AG04450 (cell line): ENCODE measurements around the gene LSAMP. TPM values are rescaled to one million over a fixed set of nuclear protein-coding genes. Genes with fewer than 3 reads are reported as not detected.

Experiments
- CTCF ChIA-PET: fragments of 300-600, 350-600 bp; formaldehyde crosslinking; extraction: SDS; loops from one replicate; lab custom pipeline; 2022; ENCODE audit warnings: antibody characterized with exemption, inconsistent platforms; lab: Charles Lee
- POLR2A ChIA-PET: fragments of 350-600 bp; formaldehyde crosslinking; extraction: SDS; loops from one replicate; lab custom pipeline; 2021; ENCODE audit warnings: antibody characterized with exemption, inconsistent platforms; lab: Yijun Ruan, JAX
- DNase-seq: peaks from one replicate; pipeline ENCODE4 v3.0.0-alpha.2; 2011; ENCODE audit warnings: low read depth, low spot score
- H3K27ac ChIP-seq: one replicate; pipeline ENCODE4 v1.5.1; 2012; ENCODE audit warnings: low read depth, low read length, control low read depth
- H3K27me3 ChIP-seq: one replicate; pipeline ENCODE4 v1.6.0; 2012; ENCODE audit warnings: low read length; ENCODE audit not compliant: control insufficient read depth, insufficient read depth
- H3K4me3 ChIP-seq: 2 replicates; pipeline ENCODE4 v1.5.1; 2011; ENCODE audit warnings: mild to moderate bottlenecking, low read depth, low read length, control low read depth
- H3K9me3 ChIP-seq: 2 replicates; pipeline ENCODE4 v1.5.1; 2012; ENCODE audit warnings: low read length; ENCODE audit not compliant: control insufficient read depth, insufficient read depth
- CTCF ChIP-seq: IDR thresholded peaks from 2 replicates; pipeline ENCODE4 v1.5.1; 2011; ENCODE audit warnings: low read depth, low read length, control low read depth, inconsistent platforms
- polyA plus RNA-seq: library from polyadenylated mRNA; depleted of rRNA; stranded (reverse); fragments of >200 nt; gene quantifications from 2 replicates; pipeline ENCODE4 v1.2.3, GENCODE V29; 2011

LSAMP gene
- polyA plus RNA-seq, 1 experiment: 25.1 TPM

DNA sequence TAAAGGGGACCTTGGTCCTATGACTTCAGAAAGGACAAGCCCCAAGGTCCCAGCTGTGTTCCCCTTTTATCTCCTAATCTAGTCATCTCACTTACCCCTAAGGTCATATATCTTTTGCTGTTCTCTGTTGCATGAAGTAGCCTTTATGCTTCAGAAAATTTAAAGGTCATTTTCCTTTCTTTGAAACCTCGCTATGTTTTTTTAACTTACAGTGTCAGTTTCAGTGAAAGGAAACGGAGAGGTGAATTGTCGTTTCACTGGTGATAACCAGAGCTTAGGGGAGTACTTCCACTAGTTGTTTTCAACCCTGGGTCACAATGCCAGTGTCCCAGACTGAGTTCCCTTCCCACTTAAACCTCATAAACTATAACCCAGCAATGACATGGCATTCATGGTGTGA lies 464.6 kb downstream of the LSAMP start:
- no peak for TF ChIP-seq CTCF
- Histone ChIP-seq H3K9me3 (no peaks in the 10 kb centered on the region), H3K4me3 (no peak overlapping the region), H3K27me3 (no peaks in the 10 kb centered on the region), H3K27ac (no peak overlapping the region)
- no peak for DNase-seq
- POLR2A ChIA-PET: no interaction called here
- CTCF ChIA-PET: no interaction called here

DNA sequence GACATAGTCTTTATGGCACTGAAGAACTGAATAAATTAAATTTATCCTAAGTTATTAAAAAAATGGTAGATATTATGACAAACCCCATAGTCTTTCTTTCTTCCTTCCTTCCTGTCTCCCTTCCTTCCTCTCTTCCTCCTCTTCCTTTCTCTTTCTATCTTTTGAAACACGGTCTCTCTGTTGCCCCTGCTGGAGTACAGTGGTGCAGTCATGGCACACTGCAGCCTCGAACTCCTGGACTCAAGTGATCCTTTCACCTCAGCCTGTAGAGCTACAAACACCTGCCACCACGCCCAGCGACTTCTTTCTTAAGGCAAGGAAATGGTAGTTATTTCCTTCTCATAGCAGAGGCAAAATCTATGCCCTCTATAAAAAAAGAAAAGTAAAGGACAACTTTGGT lies 467.4 kb downstream of the LSAMP start:
- POLR2A ChIA-PET: no interaction called here
- TF ChIP-seq CTCF: 0 out of 2 replicates have a peak, but pooled peaks have one; percentile 6
- no peaks in the 10 kb centered on the region for H3K9me3 ChIP-seq
- H3K27ac ChIP-seq: no peak overlapping the region
- CTCF ChIA-PET: no interaction called here
- no peak overlapping the region for H3K4me3 ChIP-seq
- no peaks in the 10 kb centered on the region for H3K27me3 ChIP-seq
- DNase-seq: no peak

DNA sequence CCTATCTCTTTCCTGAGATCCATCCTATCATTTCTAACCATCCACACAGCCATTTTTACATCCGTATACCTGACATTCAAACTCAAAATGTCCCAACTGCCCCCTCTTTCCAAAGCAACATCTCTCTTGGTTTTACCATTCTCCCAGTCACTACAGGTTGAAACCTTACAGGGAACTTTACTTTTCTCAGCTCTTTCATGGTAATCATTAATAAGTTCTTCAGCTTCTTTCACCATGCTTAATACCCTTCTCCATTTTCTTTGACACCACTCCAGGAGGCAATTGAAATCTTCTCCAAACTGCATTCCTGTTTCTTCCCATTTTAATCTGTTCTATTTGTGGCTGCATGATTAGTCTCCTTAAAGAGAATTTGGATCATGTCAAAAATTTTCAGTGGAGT lies 469.5 kb downstream of the LSAMP start:
- CTCF ChIA-PET: no interaction called here
- Histone ChIP-seq H3K27ac (no peak overlapping the region), H3K4me3 (no peak overlapping the region), H3K9me3 (no peaks in the 10 kb centered on the region), H3K27me3 (no peaks in the 10 kb centered on the region)
- no peak for DNase-seq
- no peak for TF ChIP-seq CTCF
- POLR2A ChIA-PET: no interaction called here

GRCh38 chr3:115975353-115975752 lies 469.9 kb downstream of the LSAMP start:
- no peak overlapping the region for H3K27ac ChIP-seq
- DNase-seq: peak; percentile 59
- POLR2A ChIA-PET: no interaction called here
- H3K4me3 ChIP-seq: no peak overlapping the region
- no peaks in the 10 kb centered on the region for H3K27me3 ChIP-seq
- H3K9me3 ChIP-seq: no peaks in the 10 kb centered on the region
- no peak for TF ChIP-seq CTCF
- CTCF ChIA-PET: interaction anchor here (0.6 kb wide), 1 partner anchor 39 kb away, joined by 4 read pairs; no protein-coding TSS in a partner anchor

DNA sequence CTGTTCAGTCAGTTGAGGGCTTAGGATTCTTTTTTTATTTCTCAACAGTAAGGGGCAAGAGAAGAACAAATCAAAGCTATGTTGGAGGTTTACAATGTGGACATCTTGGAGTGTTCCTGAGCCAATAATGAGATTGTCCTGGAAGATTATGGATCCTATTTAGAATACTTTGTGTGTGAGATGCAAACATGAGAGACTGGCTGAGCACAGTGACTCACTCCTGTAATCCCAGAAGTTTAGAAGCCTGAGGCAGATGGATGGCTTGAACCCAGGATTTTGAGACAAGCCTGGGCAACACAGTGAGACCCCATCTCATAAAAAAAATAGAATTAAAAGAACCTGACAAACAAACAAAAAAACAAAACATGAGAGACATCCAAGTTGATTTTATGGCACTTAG lies 470.3 kb downstream of the LSAMP start:
- H3K27me3 ChIP-seq: no peaks in the 10 kb centered on the region
- CTCF ChIA-PET: interaction anchor here (0.6 kb wide), 1 partner anchor 38 kb away, joined by 4 read pairs; no protein-coding TSS in a partner anchor
- no peaks in the 10 kb centered on the region for H3K9me3 ChIP-seq
- H3K4me3 ChIP-seq: no peak overlapping the region
- POLR2A ChIA-PET: no interaction called here
- DNase-seq: no peak
- no peak overlapping the region for H3K27ac ChIP-seq
- no peak for TF ChIP-seq CTCF
